Cardiac septum (tissue), 1 donor: ENCODE results near the gene RCE1. TPM values are rescaled to one million over a fixed set of nuclear protein-coding genes. Genes with fewer than 3 reads are reported as not detected.

Experiments used
- total RNA-seq: library from RNA; stranded (reverse); fragmentation: NEBNext Ultra II Directional; extraction: Animal tissue kit (Norgen Biotek cat#: 25700); gene quantifications from one replicate; pipeline ENCODE4 v1.2.1, GENCODE V29; 2021
- donor health status: DM: no; HTN: no; CAD: no.

The RCE1 gene
- total RNA-seq, 1 donor from 2014 or later, result 5.7 TPM

Other genes with a start within 250 kb of the RCE1 start
- gene RBM14, start 226.8 kb upstream of the RCE1 start, total RNA-seq, result 35.2 TPM
- 60.1 TPM for gene RBM4, start 204.7 kb upstream of the RCE1 start, total RNA-seq
- gene RBM4B, start 165.6 kb upstream of the RCE1 start, total RNA-seq, result 11.1 TPM
- 1.7 TPM for gene SPTBN2, start 114.2 kb upstream of the RCE1 start, total RNA-seq
- gene LRFN4, start 13.6 kb downstream of the RCE1 start, total RNA-seq, result 24.5 TPM
- 12.1 TPM for gene PC, start 114.9 kb downstream of the RCE1 start, total RNA-seq
- gene C11orf86, start 131.9 kb downstream of the RCE1 start, total RNA-seq, result not detected
- gene SYT12, start 179.7 kb downstream of the RCE1 start, total RNA-seq, result 2.2 TPM
- 25.8 TPM for gene RHOD, start 213.4 kb downstream of the RCE1 start, total RNA-seq